Activated naive CD8-positive, alpha-beta T cell treated with anti-CD3 and anti-CD28 coated beads, Interleukin-2, amount 50 U/mL, for 24 hours (primary cell): ENCODE measurements around the gene NCCRP1.

Experiments
- ATAC-seq: fragments of 150-1000 bp; cut with Tn5 transposase; one replicate; pipeline ENCODE4 v1.10.0; 2021
- DNase-seq: peaks from one replicate; pipeline ENCODE4 v3.0.0; 2021
- H3K27ac Mint-ChIP-seq: one replicate; pipeline ENCODE4 v1.8.0; 2021; ENCODE audit warnings: mild to moderate bottlenecking, mixed read lengths
- H3K27me3 Mint-ChIP-seq: one replicate; pipeline ENCODE4 v1.8.0; 2021; ENCODE audit warnings: mixed read lengths
- H3K36me3 Mint-ChIP-seq: one replicate; pipeline ENCODE4 v1.8.0; 2021; ENCODE audit warnings: low read depth, mixed read lengths
- H3K4me1 Mint-ChIP-seq: one replicate; pipeline ENCODE4 v1.8.0; 2021; ENCODE audit warnings: mixed read lengths
- H3K4me3 Mint-ChIP-seq: one replicate; pipeline ENCODE4 v1.8.0; 2021; ENCODE audit warnings: mild to moderate bottlenecking, moderate library complexity, mixed read lengths
- H3K9me3 Mint-ChIP-seq: one replicate; pipeline ENCODE4 v1.8.0; 2021; ENCODE audit warnings: mixed read lengths

Gene NCCRP1

DNA sequence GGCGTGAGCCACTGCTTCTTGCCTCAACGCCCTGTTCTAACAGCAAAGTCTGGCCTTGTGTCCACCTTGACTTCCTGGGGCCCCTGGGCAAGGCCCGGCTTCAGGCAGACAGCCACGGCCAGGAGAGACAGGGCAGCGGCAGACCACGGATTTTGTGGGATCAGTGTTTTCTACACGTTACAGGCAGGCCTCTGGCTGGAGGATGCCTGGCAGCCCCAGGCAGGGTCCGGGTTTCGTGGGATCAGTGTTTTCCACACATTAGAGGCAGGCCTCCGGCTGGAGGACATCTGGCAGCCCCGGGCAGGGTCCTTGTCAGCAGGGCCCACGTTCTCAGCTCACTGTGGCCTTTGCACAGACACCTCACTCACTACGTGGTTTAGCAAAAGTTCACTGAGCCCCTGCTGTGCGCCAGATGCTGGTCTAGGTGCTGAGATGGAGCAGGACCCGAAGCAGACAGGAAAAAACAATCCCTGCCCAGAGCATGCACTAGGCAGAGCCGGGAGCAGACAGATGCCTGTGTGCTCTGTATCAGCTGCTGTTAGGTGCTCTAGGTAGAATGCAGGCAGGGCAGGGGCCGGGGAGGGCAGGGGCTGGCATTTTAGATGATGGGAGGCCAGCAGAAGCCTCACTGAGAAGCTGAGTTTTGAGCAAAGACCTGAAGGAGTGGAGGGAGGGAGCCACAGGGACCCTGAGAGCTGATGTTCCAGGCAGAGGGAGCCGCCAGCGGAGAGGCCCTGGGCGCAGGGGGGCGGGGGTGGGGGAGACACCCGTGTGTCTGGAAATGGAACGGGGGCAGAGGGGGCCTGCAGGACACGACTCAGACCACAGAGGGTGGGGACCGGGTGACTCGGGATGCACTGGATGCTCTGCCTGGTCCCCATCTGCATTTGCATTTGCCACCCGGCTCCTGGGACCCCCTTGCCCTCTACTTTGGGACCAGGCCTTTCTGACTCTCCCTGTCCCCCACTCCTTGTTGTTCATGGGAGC is 25.0 kb upstream of the NCCRP1 start:
- H3K4me1 Mint-ChIP-seq: no peaks in the 10 kb centered on the region
- H3K36me3 Mint-ChIP-seq: peaks cover 2% of the 10 kb centered on the region
- no peak overlapping the region for H3K4me3 Mint-ChIP-seq
- no peaks in the 10 kb centered on the region for H3K9me3 Mint-ChIP-seq
- ATAC-seq (no peak), DNase-seq (no peak)
- no peak overlapping the region for H3K27ac Mint-ChIP-seq
- H3K27me3 Mint-ChIP-seq: no peaks in the 10 kb centered on the region

DNA sequence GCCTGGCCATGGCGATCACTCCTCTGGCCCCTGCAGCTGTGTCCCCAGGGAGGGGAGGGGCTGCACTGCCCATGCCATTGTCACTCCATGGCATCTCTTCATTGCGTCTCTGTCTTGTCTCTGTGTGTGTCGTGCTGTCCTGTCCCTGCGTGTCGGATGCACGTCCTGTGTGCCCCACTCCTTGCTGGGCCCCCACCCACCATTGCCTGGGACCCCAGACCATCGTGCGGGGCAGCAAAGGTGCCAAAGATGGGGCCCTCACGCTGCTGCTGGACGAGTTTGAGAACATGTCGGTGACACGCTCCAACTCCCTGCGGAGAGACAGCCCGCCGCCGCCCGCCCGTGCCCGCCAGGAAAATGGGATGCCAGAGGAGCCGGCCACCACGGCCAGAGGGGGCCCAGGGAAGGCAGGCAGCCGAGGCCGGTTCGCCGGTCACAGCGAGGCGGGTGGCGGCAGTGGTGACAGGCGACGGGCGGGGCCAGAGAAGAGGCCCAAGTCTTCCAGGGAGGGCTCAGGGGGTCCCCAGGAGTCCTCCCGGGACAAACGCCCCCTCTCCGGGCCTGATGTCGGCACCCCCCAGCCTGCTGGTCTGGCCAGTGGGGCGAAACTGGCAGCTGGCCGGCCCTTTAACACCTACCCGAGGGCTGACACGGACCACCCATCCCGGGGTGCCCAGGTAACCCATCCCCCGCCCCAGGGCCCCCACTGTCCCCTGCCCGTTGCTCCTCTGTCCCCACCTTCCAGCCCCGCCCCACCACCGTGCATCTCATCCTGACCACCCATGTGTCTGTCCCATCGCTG is 23.9 kb upstream of the NCCRP1 start:
- H3K27me3 Mint-ChIP-seq: no peaks in the 10 kb centered on the region
- peaks cover 2% of the 10 kb centered on the region for H3K36me3 Mint-ChIP-seq
- no peak overlapping the region for H3K27ac Mint-ChIP-seq
- H3K4me3 Mint-ChIP-seq: no peak overlapping the region
- H3K4me1 Mint-ChIP-seq: no peaks in the 10 kb centered on the region
- ATAC-seq (no peak), DNase-seq (no peak)
- no peaks in the 10 kb centered on the region for H3K9me3 Mint-ChIP-seq

DNA sequence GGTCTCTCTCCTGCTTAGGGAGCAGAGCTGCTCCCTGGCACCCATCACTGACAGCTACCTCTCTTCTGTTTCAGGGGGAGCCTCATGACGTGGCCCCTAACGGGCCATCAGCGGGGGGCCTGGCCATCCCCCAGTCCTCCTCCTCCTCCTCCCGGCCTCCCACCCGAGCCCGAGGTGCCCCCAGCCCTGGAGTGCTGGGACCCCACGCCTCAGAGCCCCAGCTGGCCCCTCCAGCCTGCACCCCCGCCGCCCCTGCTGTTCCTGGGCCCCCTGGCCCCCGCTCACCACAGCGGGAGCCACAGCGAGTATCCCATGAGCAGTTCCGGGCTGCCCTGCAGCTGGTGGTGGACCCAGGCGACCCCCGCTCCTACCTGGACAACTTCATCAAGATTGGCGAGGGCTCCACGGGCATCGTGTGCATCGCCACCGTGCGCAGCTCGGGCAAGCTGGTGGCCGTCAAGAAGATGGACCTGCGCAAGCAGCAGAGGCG is 23.2 kb upstream of the NCCRP1 start:
- Mint-ChIP-seq H3K27me3 (no peaks in the 10 kb centered on the region), H3K27ac (no peak overlapping the region)

DNA sequence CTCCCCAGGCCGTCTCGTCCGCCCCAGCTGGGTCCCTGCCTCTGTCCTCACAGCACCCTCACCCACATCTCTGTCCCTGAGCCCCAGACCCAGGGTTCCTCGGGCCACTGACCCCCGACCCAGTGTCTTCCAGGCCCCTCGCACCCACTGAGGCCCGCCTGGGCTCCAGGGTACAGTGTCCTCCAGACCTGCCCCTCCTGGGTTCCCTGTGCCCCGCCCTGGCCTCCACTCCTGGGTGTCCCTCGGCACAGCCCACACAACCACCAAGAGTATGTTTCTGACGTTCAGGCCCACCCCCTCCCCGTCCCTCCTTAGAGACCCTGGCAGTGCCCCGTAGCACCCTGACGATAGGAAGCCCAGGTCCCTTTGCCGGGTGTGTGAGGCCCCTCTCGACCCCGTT is 22.6 kb upstream of the NCCRP1 start:
- Mint-ChIP-seq H3K9me3 (no peaks in the 10 kb centered on the region), H3K4me3 (no peak overlapping the region), H3K27me3 (no peaks in the 10 kb centered on the region), H3K4me1 (no peaks in the 10 kb centered on the region), H3K36me3 (peaks cover 2% of the 10 kb centered on the region), H3K27ac (no peak overlapping the region)
- no peak for ATAC-seq
- no peak for DNase-seq

More for the DNA sequence above, 23.2 kb upstream of the NCCRP1 start:
- Mint-ChIP-seq H3K36me3 (peaks cover 2% of the 10 kb centered on the region), H3K9me3 (no peaks in the 10 kb centered on the region), H3K4me3 (no peak overlapping the region), H3K4me1 (no peaks in the 10 kb centered on the region)
- no peak for ATAC-seq
- DNase-seq: no peak

DNA sequence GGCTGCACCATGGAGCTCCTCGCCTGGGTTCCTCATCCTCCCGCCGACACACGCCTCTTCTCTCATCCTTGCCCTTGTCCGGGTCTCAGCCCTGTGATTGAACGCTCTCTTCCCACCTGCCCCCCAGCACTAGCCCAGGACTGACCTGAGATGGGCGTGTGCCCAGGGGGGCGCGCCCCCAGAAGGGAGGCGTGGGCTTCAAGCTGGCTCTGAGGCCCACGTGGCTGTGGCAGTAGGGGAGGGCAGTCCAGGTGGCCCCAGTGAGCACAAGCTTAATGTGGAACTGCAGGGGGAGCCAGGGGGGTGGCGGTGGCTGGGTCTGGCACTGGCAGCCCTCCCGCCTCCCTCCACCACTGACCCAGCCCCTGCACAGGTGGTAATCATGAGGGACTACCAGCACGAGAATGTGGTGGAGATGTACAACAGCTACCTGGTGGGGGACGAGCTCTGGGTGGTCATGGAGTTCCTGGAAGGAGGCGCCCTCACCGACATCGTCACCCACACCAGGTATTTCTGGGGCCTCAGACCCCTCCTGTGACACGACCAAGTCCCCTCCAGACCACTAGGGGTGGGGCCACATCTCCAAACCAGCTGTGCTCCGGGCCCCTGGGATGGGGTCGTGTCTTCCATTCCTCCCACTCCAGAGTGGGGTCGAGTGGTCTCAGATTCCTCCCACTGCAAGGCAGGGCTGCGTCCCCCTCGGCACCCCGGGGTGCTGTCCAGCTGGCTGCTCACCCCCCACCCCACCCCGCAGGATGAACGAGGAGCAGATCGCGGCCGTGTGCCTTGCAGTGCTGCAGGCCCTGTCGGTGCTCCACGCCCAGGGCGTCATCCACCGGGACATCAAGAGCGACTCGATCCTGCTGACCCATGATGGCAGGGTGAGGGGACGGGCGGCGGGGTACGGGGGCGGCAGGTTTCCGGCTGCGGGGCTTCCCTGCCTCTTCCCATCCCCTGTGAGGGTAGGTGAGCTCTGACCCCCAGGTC is 21.9 kb upstream of the NCCRP1 start:
- Mint-ChIP-seq H3K9me3 (no peaks in the 10 kb centered on the region), H3K4me3 (no peak overlapping the region), H3K27me3 (no peaks in the 10 kb centered on the region), H3K27ac (no peak overlapping the region), H3K36me3 (peaks cover 2% of the 10 kb centered on the region), H3K4me1 (no peaks in the 10 kb centered on the region)
- DNase-seq (no peak), ATAC-seq (no peak)

DNA sequence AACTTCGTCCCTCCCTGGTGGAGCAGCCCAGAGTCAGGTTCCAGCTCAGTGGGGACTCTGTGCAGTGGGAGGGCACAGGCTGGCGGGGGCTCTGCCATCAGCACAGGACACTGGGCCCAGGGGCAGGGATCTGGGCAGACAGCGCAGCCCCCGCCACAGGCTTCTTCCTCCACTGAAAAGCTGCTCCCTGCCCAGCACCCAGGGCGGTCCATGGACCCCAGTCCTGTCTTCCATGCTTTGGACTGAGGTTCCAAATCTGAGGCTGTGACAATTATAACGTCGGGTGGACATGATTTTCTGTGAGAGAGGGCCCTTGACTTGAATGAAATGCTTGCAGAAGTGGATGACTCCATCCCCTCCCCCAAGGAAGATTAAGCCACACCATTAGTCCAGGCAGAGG is 21.2 kb upstream of the NCCRP1 start:
- Mint-ChIP-seq H3K27ac (no peak overlapping the region), H3K27me3 (no peaks in the 10 kb centered on the region), H3K4me1 (no peaks in the 10 kb centered on the region), H3K36me3 (peaks cover 2% of the 10 kb centered on the region), H3K4me3 (no peak overlapping the region), H3K9me3 (no peaks in the 10 kb centered on the region)
- ATAC-seq (no peak), DNase-seq (no peak)

DNA sequence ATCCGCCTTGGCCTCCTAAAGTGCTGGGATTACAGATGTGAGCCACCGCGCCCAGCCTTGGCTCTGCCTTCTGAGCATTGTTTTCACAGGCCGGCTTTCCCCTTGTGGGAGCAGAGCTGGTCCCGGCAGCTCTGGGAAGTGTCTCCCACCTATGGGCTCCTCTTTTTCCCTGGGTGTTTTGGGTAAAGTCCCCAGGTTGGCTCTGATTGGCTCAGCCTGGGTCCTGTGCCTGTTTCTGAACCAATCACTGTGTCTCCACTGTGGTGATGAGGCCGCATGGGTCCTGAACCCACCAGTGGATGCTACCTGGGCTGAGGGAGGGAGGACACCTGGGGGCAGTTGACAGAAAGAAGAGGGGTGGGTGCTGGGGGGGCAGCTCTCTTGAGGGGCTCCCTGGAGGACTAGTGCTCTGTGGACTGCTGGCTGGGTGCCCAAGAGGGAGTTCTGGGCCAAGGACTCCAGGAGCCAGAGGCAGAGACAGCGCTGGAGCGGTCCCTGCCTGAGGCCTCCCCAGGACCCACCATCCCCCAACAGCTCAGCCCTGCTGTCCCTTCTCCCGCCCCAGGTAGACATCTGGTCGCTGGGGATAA is 19.6 kb upstream of the NCCRP1 start:
- H3K36me3 Mint-ChIP-seq: peaks cover 2% of the 10 kb centered on the region
- H3K4me1 Mint-ChIP-seq: no peaks in the 10 kb centered on the region
- no peaks in the 10 kb centered on the region for H3K27me3 Mint-ChIP-seq
- no peaks in the 10 kb centered on the region for H3K9me3 Mint-ChIP-seq
- ATAC-seq (no peak), DNase-seq (no peak)
- H3K4me3 Mint-ChIP-seq: no peak overlapping the region
- no peak overlapping the region for H3K27ac Mint-ChIP-seq

DNA sequence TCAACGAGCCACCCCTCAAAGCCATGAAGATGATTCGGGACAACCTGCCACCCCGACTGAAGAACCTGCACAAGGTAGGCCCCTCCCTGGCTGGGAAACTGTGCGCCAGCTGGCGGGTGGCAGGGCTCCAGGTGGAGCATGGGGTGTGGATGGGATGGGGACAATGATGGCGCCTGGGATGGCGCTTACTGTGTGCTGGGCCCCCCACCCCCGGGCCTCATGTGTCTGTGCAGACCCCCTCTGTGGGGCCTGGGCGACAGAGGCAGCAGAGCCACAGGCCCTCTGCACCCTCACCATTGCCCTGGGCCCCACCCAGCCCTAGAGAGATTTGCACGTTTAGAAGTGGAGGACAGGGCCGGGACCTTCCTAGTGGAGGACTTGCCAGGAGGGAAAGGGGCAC is 19.0 kb upstream of the NCCRP1 start:
- H3K27ac Mint-ChIP-seq: no peak overlapping the region
- no peak overlapping the region for H3K4me3 Mint-ChIP-seq
- no peak for ATAC-seq

DNA sequence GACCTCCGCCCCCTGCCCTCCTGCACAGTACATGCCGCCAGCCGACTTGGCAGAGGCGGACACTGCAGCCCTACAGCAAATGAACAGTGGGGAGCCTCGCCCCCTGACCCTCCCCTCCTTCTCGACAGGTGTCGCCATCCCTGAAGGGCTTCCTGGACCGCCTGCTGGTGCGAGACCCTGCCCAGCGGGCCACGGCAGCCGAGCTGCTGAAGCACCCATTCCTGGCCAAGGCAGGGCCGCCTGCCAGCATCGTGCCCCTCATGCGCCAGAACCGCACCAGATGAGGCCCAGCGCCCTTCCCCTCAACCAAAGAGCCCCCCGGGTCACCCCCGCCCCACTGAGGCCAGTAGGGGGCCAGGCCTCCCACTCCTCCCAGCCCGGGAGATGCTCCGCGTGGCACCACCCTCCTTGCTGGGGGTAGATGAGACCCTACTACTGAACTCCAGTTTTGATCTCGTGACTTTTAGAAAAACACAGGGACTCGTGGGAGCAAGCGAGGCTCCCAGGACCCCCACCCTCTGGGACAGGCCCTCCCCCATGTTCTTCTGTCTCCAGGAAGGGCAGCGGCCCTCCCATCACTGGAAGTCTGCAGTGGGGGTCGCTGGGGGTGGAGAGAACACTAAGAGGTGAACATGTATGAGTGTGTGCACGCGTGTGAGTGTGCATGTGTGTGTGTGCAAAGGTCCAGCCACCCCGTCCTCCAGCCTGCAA is 18.3 kb upstream of the NCCRP1 start:
- ATAC-seq: no peak
- Mint-ChIP-seq H3K27me3 (no peaks in the 10 kb centered on the region), H3K36me3 (peaks cover 2% of the 10 kb centered on the region), H3K9me3 (no peaks in the 10 kb centered on the region), H3K4me1 (no peaks in the 10 kb centered on the region), H3K4me3 (no peak overlapping the region), H3K27ac (no peak overlapping the region)
- no peak for DNase-seq

More for the DNA sequence above, 19.0 kb upstream of the NCCRP1 start:
- no peak for DNase-seq
- Mint-ChIP-seq H3K36me3 (peaks cover 2% of the 10 kb centered on the region), H3K9me3 (no peaks in the 10 kb centered on the region), H3K27me3 (no peaks in the 10 kb centered on the region), H3K4me1 (no peaks in the 10 kb centered on the region)

DNA sequence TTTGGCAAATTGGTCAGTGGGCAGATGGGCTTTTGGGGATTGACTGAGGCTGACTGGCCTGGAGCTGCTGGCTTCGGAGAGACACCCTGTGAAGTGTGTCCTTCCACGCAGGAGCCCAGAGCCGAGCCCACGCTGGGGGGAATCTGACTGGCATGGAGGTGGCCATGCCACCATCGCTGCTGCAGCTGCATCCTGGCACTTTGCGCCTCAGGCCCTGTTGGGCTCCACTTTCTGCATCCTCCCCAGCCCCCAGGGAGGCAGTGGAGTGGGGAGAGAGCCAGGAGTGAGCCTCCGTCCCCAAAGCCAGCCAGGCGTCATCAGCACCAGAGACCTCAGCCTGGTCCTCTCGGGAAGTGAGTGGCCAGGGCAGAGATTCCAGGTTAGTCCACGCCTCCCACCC is 17.0 kb upstream of the NCCRP1 start:
- ATAC-seq (no peak), DNase-seq (no peak)
- H3K4me1 Mint-ChIP-seq: no peaks in the 10 kb centered on the region
- peaks cover 2% of the 10 kb centered on the region for H3K36me3 Mint-ChIP-seq
- no peaks in the 10 kb centered on the region for H3K27me3 Mint-ChIP-seq
- no peak overlapping the region for H3K4me3 Mint-ChIP-seq
- no peaks in the 10 kb centered on the region for H3K9me3 Mint-ChIP-seq
- H3K27ac Mint-ChIP-seq: no peak overlapping the region

DNA sequence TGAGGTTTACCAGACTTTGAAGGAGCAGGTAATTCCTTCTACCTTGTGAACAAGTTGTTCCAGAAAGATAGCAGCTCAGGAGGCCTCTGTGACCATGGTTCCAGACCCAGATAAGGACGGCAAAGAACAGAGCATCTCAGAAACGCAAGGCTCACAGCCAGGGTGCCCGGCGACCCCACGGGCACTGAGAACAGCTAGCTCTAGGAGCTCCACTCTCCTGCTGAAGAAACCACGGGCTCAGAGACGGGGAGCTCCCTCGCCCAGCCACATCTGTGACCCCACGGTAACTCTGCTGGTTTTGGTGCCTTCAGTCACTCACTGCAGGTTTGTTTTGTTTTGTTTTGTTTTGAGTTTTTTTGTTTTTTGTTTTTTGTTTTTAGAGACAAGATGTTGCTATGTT is 16.0 kb upstream of the NCCRP1 start:
- Mint-ChIP-seq H3K27ac (no peak overlapping the region), H3K27me3 (no peaks in the 10 kb centered on the region), H3K4me1 (no peaks in the 10 kb centered on the region), H3K9me3 (no peaks in the 10 kb centered on the region), H3K4me3 (no peak overlapping the region), H3K36me3 (peaks cover 2% of the 10 kb centered on the region)
- ATAC-seq (no peak), DNase-seq (no peak)

DNA sequence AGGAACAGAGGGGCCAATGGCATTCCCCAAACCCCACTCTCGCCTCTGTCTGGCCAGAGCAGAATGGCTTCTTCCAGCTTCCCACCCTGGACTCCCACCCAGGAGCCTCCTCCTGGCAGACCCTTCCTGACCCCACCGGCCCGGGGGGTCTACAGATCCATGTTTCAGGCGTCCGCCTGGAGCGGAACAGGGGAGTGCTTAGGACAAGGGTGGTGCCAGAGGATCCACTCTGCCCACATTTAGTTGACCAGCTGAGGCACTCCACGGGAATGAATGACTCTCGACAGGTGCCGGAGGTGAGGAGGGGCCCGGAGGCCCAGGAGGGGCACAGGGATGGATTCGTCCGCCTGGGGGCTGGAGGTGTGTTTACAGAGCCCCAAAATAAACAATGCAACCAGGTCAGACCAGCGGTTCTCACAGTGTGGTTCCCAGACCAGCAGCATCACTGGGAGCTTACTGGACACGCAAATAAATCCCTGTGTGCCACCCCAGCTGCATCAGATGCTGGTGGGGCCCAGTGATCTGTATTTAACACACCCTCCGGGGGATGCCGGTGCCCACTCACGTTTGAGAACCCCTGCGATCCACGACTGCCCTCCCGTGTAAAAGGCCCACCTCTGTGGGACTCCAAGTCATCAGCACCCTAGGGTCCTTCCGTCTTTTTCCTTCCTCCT is 15.1 kb upstream of the NCCRP1 start:
- Mint-ChIP-seq H3K27ac (no peak overlapping the region), H3K4me3 (no peak overlapping the region), H3K4me1 (no peaks in the 10 kb centered on the region), H3K9me3 (no peaks in the 10 kb centered on the region), H3K36me3 (no peaks in the 10 kb centered on the region), H3K27me3 (no peaks in the 10 kb centered on the region)
- ATAC-seq (no peak), DNase-seq (no peak)

DNA sequence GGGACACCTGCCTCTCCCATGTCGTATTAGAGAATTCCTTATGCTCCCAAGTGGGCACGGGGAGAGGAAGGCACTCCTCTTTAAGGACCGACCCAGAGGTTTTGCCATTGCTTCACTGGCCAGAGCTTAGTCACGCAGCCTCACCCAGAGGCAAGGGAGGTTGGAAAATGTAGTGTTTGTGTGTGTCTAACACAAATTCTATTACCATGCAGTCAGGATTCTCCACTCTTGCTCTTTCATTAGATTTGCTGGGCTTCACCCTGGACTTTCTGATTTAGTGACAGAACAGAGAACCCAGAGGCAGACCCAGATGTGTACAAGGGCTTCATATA is 14.6 kb upstream of the NCCRP1 start:
- no peak for DNase-seq
- no peak overlapping the region for H3K4me3 Mint-ChIP-seq
- H3K9me3 Mint-ChIP-seq: no peaks in the 10 kb centered on the region
- peaks cover under 1% of the 10 kb centered on the region for H3K27me3 Mint-ChIP-seq
- no peak for ATAC-seq
- no peaks in the 10 kb centered on the region for H3K4me1 Mint-ChIP-seq
- H3K27ac Mint-ChIP-seq: no peak overlapping the region
- no peaks in the 10 kb centered on the region for H3K36me3 Mint-ChIP-seq
